AG09319 (cell line): ENCODE data around the gene CHD2.

Source experiments
- DNase-seq: peaks from one replicate; pipeline ENCODE4 v3.0.0-alpha.2; 2010; ENCODE audit warnings: low read depth; ENCODE audit errors: extremely low read depth
- TF ChIP-seq, protein P1 (sequence below): IDR thresholded peaks from 2 replicates; pipeline ENCODE4 v1.5.1; 2011; ENCODE audit warnings: low read depth, mild to moderate bottlenecking, inconsistent platforms, low read length, moderate library complexity

The CHD2 gene

DNA sequence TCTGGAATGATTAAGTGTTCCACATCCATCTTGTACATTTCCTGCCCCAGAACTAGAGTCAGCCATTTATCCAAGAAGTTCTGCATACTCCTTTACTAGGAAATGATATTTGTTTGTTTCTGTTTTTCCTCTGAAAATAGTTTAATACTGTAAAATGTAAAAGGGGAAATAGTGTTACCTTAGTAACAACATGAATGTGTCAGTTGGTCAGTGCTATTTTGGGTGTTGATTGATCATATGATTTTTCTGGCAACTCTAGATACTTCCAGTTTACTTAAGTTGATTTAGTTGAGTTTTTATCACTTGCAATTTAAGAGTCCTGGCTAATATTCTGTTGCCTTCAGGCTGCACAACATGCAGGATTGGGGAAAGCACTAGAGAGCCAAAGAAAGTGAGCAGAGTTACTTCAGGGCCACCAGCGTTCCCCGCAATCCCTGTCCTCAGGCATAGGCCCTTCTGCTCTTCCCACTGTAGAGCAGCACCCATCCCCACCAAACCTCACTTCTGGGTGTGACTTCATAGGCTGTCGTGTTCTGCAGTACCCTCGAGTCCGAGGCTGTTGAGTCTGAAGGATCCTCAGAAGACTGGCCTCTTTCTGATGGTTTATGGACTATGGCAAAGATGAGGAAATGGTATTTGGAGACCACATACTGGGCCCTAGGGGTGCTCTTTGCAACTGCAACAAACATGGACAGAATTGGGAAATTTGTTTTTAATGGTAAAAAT, 69.0 kb downstream of the CHD2 start:
- TF ChIP-seq, protein P1, sequence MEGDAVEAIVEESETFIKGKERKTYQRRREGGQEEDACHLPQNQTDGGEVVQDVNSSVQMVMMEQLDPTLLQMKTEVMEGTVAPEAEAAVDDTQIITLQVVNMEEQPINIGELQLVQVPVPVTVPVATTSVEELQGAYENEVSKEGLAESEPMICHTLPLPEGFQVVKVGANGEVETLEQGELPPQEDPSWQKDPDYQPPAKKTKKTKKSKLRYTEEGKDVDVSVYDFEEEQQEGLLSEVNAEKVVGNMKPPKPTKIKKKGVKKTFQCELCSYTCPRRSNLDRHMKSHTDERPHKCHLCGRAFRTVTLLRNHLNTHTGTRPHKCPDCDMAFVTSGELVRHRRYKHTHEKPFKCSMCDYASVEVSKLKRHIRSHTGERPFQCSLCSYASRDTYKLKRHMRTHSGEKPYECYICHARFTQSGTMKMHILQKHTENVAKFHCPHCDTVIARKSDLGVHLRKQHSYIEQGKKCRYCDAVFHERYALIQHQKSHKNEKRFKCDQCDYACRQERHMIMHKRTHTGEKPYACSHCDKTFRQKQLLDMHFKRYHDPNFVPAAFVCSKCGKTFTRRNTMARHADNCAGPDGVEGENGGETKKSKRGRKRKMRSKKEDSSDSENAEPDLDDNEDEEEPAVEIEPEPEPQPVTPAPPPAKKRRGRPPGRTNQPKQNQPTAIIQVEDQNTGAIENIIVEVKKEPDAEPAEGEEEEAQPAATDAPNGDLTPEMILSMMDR: no peak
- no peak for DNase-seq

DNA sequence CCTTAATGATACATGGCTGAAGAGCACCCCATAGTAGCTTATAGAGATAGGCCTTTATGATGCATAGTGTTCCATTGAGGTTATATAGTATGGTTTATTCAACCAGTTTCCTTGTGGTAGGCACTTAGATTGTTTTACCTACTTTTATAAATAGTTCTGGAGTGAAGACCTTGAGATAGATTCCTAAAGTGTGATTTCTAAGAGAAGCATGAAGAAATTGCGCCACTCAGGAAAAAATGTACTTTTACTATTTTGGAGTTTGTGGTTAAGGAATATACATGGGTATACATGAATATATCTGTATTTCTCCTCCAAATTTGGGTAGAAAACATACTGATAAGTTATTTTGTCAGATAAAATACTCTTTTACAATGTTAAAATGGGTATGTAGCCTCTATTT, 70.5 kb downstream of the CHD2 start:
- DNase-seq: no peak
- TF ChIP-seq, protein P1: no peak

DNA sequence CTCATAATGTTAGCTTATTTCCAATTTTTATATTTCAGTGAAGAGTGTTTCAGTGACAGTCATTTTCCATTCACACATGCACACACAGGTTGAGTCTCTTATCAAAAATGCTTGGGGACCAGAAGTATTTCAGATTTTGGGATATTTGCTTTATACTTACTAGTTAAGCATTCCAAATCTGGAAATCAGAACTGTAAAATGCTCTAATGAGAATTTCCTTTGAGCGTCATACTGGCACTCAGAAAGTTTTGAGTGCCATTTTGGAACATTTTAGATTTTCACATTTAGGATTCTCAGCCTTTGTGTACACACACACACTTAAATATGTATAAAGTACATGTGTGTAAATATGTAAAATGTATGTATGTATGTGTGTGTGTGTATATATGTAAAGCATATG, 71.0 kb downstream of the CHD2 start:
- no peak for DNase-seq
- TF ChIP-seq, protein P1: no peak

DNA sequence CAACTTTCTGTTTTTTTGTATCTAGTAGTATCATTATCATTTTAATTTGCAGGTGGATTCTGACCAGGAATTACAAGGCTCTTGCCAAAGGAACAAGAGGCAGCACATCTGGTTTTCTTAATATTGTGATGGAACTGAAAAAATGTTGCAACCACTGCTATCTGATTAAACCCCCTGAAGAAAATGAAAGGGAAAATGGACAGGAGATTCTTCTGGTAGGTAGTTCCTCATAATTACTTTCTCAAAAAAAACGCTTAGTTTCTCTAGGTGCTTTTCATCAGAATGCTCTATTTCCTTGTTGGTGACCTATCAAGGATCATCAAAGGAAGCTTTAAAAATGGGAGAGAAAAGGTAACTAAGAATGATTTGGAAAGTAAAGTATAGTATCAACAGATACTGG, 71.6 kb downstream of the CHD2 start:
- no peak for DNase-seq
- TF ChIP-seq, protein P1: no peak

DNA sequence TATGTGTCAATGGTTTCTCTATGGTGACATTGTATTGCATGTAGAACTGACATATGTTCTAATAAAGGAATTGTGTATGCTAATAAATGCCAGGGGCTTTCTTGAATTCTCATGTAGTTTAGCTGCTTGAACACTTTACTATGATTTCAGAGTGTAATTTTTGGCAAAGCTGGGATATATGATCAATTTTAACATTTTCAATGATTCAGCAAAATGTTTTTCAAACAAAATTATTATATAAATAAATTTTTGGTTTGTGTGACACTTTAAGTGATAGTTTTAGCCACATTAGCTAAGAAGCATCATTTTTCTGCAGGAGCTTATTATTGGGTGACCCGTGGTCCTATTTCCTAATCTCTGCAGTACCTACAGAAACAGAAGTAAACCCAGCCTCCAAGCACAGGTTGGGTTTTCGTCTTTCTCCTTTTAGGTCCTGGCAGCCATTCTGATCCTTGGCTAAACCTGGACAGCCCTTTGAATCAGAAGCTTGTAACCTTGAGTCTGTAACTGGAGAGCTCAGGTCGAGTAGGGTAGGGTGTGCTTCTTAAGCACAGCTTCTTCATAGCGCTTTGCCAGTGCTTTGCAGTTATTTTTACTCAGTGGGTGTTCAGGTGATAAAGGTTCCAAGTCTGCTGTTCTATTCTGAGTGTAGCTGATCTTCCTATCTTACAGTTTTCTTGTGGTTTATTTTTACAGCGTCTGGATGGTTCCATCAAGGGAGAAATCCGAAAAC, 74.2 kb downstream of the CHD2 start:
- TF ChIP-seq, protein P1: no peak
- no peak for DNase-seq

DNA sequence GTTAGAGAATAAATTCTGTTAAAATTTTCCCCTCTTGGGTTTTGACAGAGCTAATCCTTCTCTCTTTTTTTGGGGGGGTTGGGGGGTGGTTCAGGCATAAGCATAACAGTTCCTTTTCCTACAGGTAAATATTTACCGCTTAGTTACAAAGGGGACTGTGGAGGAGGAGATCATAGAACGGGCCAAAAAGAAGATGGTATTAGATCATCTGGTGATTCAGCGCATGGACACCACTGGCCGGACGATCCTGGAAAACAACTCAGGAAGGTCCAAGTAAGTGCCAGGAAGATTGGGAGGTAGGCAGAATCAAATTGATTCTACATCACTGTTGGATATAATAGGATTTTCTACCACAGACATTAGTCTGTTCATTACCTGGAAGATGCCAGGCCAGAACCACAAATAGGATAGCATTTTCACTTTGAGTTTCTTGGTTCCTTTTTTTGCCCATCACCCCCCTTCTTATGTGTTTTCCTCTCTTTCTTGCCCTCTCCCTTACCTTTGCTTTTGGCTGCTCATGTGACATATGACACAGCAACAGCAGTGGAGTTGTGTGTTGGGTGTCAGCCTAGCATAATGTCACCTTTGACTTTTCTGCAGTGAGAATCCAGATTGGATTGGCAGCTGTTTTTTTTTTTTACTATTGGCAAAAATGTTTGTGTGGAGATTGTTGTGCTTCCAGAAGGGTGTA, 79.0 kb downstream of the CHD2 start:
- TF ChIP-seq, protein P1: no peak
- no peak for DNase-seq

DNA sequence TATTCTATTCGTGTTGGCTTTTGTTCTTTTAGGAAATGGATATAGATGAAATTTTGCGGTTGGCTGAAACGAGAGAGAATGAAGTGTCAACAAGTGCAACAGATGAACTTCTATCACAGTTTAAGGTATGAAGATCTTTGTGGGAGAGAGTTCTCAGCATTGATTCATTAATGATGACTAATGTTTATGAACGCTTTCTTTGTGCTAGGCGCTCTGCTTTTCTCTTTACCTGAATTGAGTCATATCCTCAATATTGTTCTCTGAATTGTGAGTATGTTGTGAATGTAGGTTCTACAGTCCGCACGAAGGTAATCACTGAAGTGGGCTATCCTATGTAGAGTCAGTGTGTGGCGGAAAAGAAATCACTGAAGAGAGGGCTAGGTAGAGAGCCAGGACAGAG, 81.2 kb downstream of the CHD2 start:
- TF ChIP-seq, protein P1: no peak
- no peak for DNase-seq
